HepG2 (cell line): ENCODE results near the gene RPL11. TPM values are rescaled to one million over a fixed set of nuclear protein-coding genes. Genes with fewer than 3 reads are reported as not detected.

Experiments used
- ATAC-seq: fragments of 200-7000 bp; cut with Tn5 transposase; 3 replicates; pipeline ENCODE4 v1.9.1; 2020; ENCODE audit warnings: mild to moderate bottlenecking, moderate library complexity
- BruUV-seq: library from RNA; stranded (reverse); fragments of 400-500 nt; replicated peaks from 2 replicates; lab custom pipeline; 2021; lab: Mats Ljungman, UMichigan
- CTCF ChIA-PET: fragments of 300-600 bp; formaldehyde crosslinking; extraction: SDS; loops from one replicate; lab custom pipeline; 2021; ENCODE audit warnings: low total read pairs, inconsistent platforms, low intra/inter-chr PET ratio; lab: Yijun Ruan, JAX
- POLR2A ChIA-PET: fragments of 350-600 bp; sonication (Branson Sonifier 250); formaldehyde crosslinking; loops from one replicate; lab custom pipeline; 2020; ENCODE audit warnings: antibody characterized with exemption, inconsistent platforms; lab: Yijun Ruan, JAX
- DNase-seq: peaks from one replicate; pipeline ENCODE4 v3.0.0-alpha.2; 2015; ENCODE audit warnings: low spot score
- FAIRE-seq: peaks from 3 replicates; lab custom pipeline; 2011; peaks lifted over from hg19 to GRCh38; lab: Jason Lieb, UNC
- H2AFZ ChIP-seq: one replicate; pipeline ENCODE4 v1.6.1; 2011; ENCODE audit warnings: low read length, inconsistent platforms
- H3K27ac ChIP-seq: fragments of 300-600 bp; 3 replicates; pipeline ENCODE4 v1.8.0; 2011; ENCODE audit warnings: mixed run types, mild to moderate bottlenecking, mixed read lengths, low read length, inconsistent platforms; ENCODE audit not compliant: insufficient read depth; ENCODE audit errors: extremely low read length
- H3K27me3 ChIP-seq, 2 experiments: fragments of 200-600 bp in 1 of 2; 2 replicates in 1 of 2; 3 replicates in 1 of 2; pipeline versions ENCODE4 v1.6.0 to v1.8.0; 2011; ENCODE audit warnings: low read length in 2 of 2, mild to moderate bottlenecking in 2 of 2, moderate library complexity in 2 of 2, inconsistent platforms in 1 of 2; ENCODE audit not compliant: insufficient read depth in 2 of 2, control insufficient read depth in 1 of 2
- H3K36me3 ChIP-seq, 2 experiments: fragments of 200-600 bp in 1 of 2; replicated peaks in 1 of 2; 2 replicates in 1 of 2; 3 replicates in 1 of 2; pipeline versions ENCODE4 v1.5.1 to v1.8.0; 2011; ENCODE audit warnings: low read length in 2 of 2, inconsistent platforms in 1 of 2; ENCODE audit not compliant: insufficient read depth in 2 of 2, control insufficient read depth in 1 of 2
- H3K4me1 ChIP-seq: 2 replicates; pipeline ENCODE4 v1.5.1; 2012; ENCODE audit warnings: low read length, inconsistent platforms; ENCODE audit not compliant: insufficient read depth
- H3K4me2 ChIP-seq: 2 replicates; pipeline ENCODE4 v1.6.0; 2011; ENCODE audit warnings: low read depth, low read length, inconsistent platforms
- H3K4me3 ChIP-seq, 3 experiments: fragments of 200-600 bp in 1 of 3; sonication (generic), shearing (Covaris generic) in 1 of 3; replicated peaks in 1 of 3; 2 replicates each; pipeline ENCODE4 v1.5.1; 2011 to 2016; ENCODE audit warnings: low read length in 3 of 3, inconsistent platforms in 2 of 3, low read depth in 2 of 3, mild to moderate bottlenecking in 2 of 3, control low read depth in 1 of 3, mixed read lengths in 1 of 3; ENCODE audit not compliant: insufficient read depth in 1 of 3
- H3K79me2 ChIP-seq: one replicate; pipeline ENCODE4 v1.6.1; 2011; ENCODE audit warnings: low read length, inconsistent platforms; ENCODE audit not compliant: insufficient read depth
- H3K9ac ChIP-seq: 2 replicates; pipeline ENCODE4 v1.6.0; 2011; ENCODE audit warnings: mild to moderate bottlenecking, low read depth, low read length, inconsistent platforms; ENCODE audit not compliant: insufficient read depth
- H3K9me3 ChIP-seq: 2 replicates; pipeline ENCODE4 v1.5.1; 2012; ENCODE audit warnings: mild to moderate bottlenecking, low read length
- H4K20me1 ChIP-seq: 2 replicates; pipeline ENCODE4 v1.6.0; 2011; ENCODE audit warnings: inconsistent platforms, mild to moderate bottlenecking, low read length, moderate library complexity; ENCODE audit not compliant: insufficient read depth
- DPF2 ChIP-seq: sonication (generic); formaldehyde crosslinking; IDR thresholded peaks from 2 replicates; pipeline ENCODE4 v1.4.0; 2020; ENCODE audit warnings: mild to moderate bottlenecking, low read depth, missing genetic modification reagents, borderline replicate concordance
- NAIF1 ChIP-seq: sonication (generic); formaldehyde crosslinking; IDR thresholded peaks from 2 replicates; pipeline ENCODE4 v1.5.0; 2020; ENCODE audit warnings: mild to moderate bottlenecking, missing genetic modification reagents, borderline replicate concordance
- NFYC ChIP-seq: IDR thresholded peaks from 2 replicates; pipeline ENCODE4 v1.6.1; 2016; ENCODE audit warnings: missing genetic modification reagents, missing compliant biosample characterization
- NR1H2 ChIP-seq: sonication (generic); formaldehyde crosslinking; IDR thresholded peaks from 2 replicates; pipeline ENCODE4 v1.8.1; 2022; ENCODE audit warnings: low read depth, missing genetic modification reagents, borderline replicate concordance
- NR2C2 ChIP-seq: sonication (generic); formaldehyde crosslinking; IDR thresholded peaks from 2 replicates; pipeline ENCODE4 v1.4.0; 2020; ENCODE audit warnings: missing genetic modification reagents, mild to moderate bottlenecking, moderate library complexity, borderline replicate concordance
- RXRA ChIP-seq: sonication (generic); formaldehyde crosslinking; IDR thresholded peaks from 2 replicates; pipeline ENCODE4 v1.5.1; 2020; ENCODE audit warnings: missing genetic modification reagents
- SRSF1 ChIP-seq: fragments of 200-400 bp; formaldehyde crosslinking; optimal IDR thresholded peaks from 2 replicates; pipeline ENCODE3; 2017; ENCODE audit warnings: mild to moderate bottlenecking, low read depth, low read length, moderate library complexity
- ZNF12 ChIP-seq: sonication (generic); formaldehyde crosslinking; IDR thresholded peaks from 2 replicates; pipeline ENCODE4 v1.5.0; 2020; ENCODE audit warnings: missing genetic modification reagents
- ZNF629 ChIP-seq: sonication (generic); formaldehyde crosslinking; conservative IDR thresholded peaks from 2 replicates; pipeline ENCODE4 v1.5.0; 2020; ENCODE audit warnings: missing genetic modification reagents
- ZSCAN21 ChIP-seq: sonication (generic); formaldehyde crosslinking; IDR thresholded peaks from 2 replicates; pipeline ENCODE4 v1.8.0; 2022; ENCODE audit warnings: mild to moderate bottlenecking, missing genetic modification reagents, moderate library complexity, borderline replicate concordance
- WGBS: methylation state at CpG from one replicate; pipeline ENCODE4 v1.1.6; 2017; ENCODE audit warnings: low lambda C conversion rate; 5-methylcytosine and 5-hydroxymethylcytosine counted together
- in situ Hi-C: cut with HindIII; loops from 2 replicates; pipeline ENCODE4 v1.10.0; 2017; ENCODE audit warnings: low pct_unique_long_range_greater_than_20kb; ENCODE audit not compliant: extremely low pct_ligation_motif_present
- intact Hi-C: fragments of 100-400 bp; cut with micrococcal nuclease; formaldehyde crosslinking; loops from one replicate; pipeline ENCODE4 v1.10.0; 2022; ENCODE audit not compliant: unreplicated experiment
- polyA plus RNA-seq, 8 experiments: library from polyadenylated mRNA; depleted of rRNA in 3 of 8; stranded (reverse) in 7 of 8; unstranded in 1 of 8; fragments of >200 nt; fragmentation: Illumina TruSeq in 4 of 8; extraction: Trizol in 4 of 8; gene quantifications; 2 replicates each; pipeline versions ENCODE4 v1.2.1 to v1.2.3, GENCODE V29; 2011 to 2016; ENCODE audit warnings: low read depth in 4 of 8, missing spikeins in 1 of 8, mixed read lengths in 1 of 8; ENCODE audit not compliant: insufficient read depth in 1 of 8
- total RNA-seq, 5 experiments: library from RNA; depleted of rRNA; stranded (reverse); fragments of >200 nt; fragmentation: Illumina TruSeq; extraction: Trizol; gene quantifications; 2 replicates each; pipeline ENCODE4 v1.2.3, GENCODE V29; 2016; ENCODE audit warnings: low read depth in 1 of 5

The RPL11 gene
- total and polyA plus RNA-seq, 2 of the 13 experiments (the other 11 are each of a cell fraction or from before 2014, with no cell fraction given): 1,682 to 2,010 TPM

DNA sequence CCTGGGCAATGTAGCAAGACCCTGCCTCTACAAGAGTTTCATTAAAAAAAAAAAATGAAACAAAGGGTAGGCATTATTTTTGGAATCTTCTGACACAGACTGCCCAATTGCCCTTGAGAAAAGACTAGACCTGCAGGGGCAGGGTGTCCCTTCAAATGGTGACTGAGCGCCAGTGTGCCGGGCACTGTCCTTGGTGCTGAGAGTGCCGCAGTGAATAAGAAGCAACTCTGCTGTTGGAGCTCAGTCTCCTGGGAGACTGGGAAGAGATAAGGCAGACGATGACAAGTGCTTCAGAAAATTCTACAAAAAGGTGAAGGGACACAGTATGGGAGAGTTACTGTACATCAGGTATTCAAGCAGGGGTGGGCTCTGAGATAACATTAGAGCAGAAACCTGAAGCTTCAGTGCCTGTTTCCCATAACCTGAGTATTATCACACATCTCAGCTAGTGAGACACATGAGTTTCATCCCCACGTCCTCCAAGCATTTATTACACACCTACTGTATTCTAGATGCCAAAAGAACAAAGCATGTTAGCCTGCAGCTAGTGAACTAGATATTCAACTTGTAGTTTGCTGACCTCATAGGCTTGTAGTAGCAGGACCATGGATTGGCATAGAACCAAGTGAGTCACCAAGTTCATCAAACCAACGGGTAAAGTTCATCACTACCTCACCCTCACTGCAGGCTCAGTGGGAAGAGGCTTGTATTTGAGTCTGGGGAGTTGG, 18.4 kb upstream of the RPL11 start (continued):
- TF ChIP-seq ZNF12: 0 out of 2 replicates have a peak, but pooled peaks have one; percentile 53
- TF ChIP-seq NAIF1 (CRISPR knock-in tag): 0 out of 2 replicates have a peak, but pooled peaks have one; percentile 43
- no peak for TF ChIP-seq NR1H2 (CRISPR knock-in tag)
- TF ChIP-seq, all 625 proteins: peak for 158

DNA sequence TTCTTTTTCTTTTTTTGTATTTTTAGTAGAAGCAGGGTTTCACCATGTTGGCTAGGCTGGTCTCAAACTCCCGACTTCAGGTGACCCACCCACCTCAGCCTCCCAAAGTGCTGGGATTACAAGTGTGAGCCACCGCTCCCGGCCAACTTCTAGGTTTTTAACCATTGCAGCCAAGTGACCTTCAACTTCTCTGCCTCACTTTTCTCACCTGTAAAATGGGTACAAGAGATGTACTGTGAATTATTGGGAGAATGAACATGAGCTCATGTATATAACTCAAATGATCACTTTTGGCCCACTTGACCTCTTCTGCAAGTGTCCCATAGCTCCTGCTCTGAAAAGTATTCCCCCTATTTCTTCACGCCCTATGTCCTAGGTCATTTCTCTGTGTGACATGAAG, 11.8 kb upstream of the RPL11 start:
- in situ Hi-C loops (no loop called here), intact Hi-C loops (no loop called here)
- DNase-seq: no peak
- ATAC-seq: no peak
- no peaks in the 10 kb centered on the region for H3K36me3 ChIP-seq
- no peak overlapping the region for H3K4me3 ChIP-seq
- H3K27me3 ChIP-seq: peaks cover 0 to 3% of the 10 kb centered on the region in 2 experiments; a peak in 1 of 5 replicates
- 86% methylated on average over 4 of the region's 4 CpGs for WGBS
- H3K9me3 ChIP-seq: no peaks in the 10 kb centered on the region
- BruUV-seq: no TSS peak
- no peaks in the 10 kb centered on the region for H4K20me1 ChIP-seq
- ChIA-PET POLR2A (interaction anchor here (1.7 kb wide), 1 partner anchor 12 kb away, joined by 6 read pairs; the partner anchor contains the start of gene RPL11), CTCF (no interaction called here)
- H3K9ac ChIP-seq: no peak overlapping the region
- no peak for TF ChIP-seq DPF2 (CRISPR knock-in tag)
- no peak for TF ChIP-seq SRSF1
- no peak for TF ChIP-seq ZSCAN21 (CRISPR knock-in tag)
- peak; percentile 62; the same call in 1 of the 2 replicates for TF ChIP-seq ZNF629 (CRISPR knock-in tag)
- no peak for TF ChIP-seq RXRA (CRISPR knock-in tag)
- TF ChIP-seq NR2C2 (CRISPR knock-in tag): no peak
- no peak for TF ChIP-seq NFYC (CRISPR knock-in tag)
- H2AFZ ChIP-seq: no peak overlapping the region
- no peak overlapping the region for H3K27ac ChIP-seq
- H3K4me1 ChIP-seq: peaks cover 11% of the 10 kb centered on the region
- no peaks in the 10 kb centered on the region for H3K79me2 ChIP-seq
- no peak for FAIRE-seq
- no peak overlapping the region for H3K4me2 ChIP-seq
